Ishikawa (cell line): ENCODE data around the gene USP20.

Source experiments
- CREB1 ChIP-seq: IDR thresholded peaks from 2 replicates; pipeline ENCODE4 v1.6.1; 2012; ENCODE audit warnings: low read depth
- RAD21 ChIP-seq: IDR thresholded peaks from 2 replicates; pipeline ENCODE4 v1.6.1; 2012; ENCODE audit warnings: low read depth
- REST ChIP-seq: IDR thresholded peaks from 2 replicates; pipeline ENCODE4 v1.6.1; 2012; ENCODE audit warnings: low read depth, mild to moderate bottlenecking
- TAF1 ChIP-seq: IDR thresholded peaks from 2 replicates; pipeline ENCODE4 v1.6.1; 2012; ENCODE audit warnings: low read depth, mild to moderate bottlenecking

GRCh38 chr9:129897263-129897662 lies 62.0 kb downstream of the USP20 start:
- TF ChIP-seq REST (no peak), RAD21 (no peak), TAF1 (no peak), CREB1 (no peak)
